WTC11 (cell line): Measurements from ENCODE around the gene GGCX.

Experiments used
- NR2C2 ChIP-seq: sonication (generic); formaldehyde crosslinking; IDR thresholded peaks from 2 replicates; pipeline ENCODE4 v1.8.0; 2022; ENCODE audit warnings: mild to moderate bottlenecking, missing genetic modification reagents
- TF ChIP-seq, protein P1 (sequence below): fragments of 200-600 bp; IDR thresholded peaks from 2 replicates; pipeline ENCODE4 v1.8.0; 2022; ENCODE audit warnings: antibody characterized with exemption
- TF ChIP-seq, protein P2 (sequence below): sonication (generic); formaldehyde crosslinking; IDR thresholded peaks from 2 replicates; pipeline ENCODE4 v1.8.1; 2023; ENCODE audit warnings: mild to moderate bottlenecking, missing genetic modification reagents
- TF ChIP-seq, protein P3 (sequence below): sonication (generic); formaldehyde crosslinking; IDR thresholded peaks from 2 replicates; pipeline ENCODE4 v1.8.0; 2022; ENCODE audit warnings: mild to moderate bottlenecking, missing genetic modification reagents
- TF ChIP-seq, protein P4 (sequence below): sonication (generic); formaldehyde crosslinking; conservative IDR thresholded peaks from 2 replicates; pipeline ENCODE4 v1.8.1; 2022; ENCODE audit warnings: mild to moderate bottlenecking, missing genetic modification reagents

DNA sequence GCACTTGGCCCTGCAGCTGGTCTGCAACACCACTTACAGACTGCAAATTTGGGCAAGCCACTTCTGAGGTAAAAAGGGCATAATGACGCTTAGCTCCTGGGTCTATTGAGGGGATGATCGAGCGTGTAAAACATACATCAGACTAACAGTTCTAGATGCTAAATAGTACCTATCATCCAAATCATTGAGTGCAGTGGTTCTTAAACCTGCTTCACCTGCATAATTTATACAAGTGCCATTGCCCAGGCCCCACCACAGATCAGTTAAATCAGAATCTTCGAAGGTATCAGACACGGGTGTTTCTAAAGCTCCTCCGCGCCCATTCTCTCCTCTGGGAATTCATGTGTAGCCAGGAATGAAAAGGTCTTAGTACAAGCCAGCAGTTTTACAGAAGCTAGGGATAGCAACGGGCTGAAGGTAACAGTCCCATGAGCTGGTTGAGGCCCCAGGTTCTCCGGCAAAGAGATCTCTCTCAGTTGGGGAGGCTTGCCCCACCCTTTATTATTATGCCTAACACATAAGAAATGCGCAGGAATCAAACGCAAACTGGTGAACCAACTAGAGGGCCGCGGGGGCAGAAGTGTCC is 33.5 kb upstream of the GGCX start:
- TF ChIP-seq, protein P1, sequence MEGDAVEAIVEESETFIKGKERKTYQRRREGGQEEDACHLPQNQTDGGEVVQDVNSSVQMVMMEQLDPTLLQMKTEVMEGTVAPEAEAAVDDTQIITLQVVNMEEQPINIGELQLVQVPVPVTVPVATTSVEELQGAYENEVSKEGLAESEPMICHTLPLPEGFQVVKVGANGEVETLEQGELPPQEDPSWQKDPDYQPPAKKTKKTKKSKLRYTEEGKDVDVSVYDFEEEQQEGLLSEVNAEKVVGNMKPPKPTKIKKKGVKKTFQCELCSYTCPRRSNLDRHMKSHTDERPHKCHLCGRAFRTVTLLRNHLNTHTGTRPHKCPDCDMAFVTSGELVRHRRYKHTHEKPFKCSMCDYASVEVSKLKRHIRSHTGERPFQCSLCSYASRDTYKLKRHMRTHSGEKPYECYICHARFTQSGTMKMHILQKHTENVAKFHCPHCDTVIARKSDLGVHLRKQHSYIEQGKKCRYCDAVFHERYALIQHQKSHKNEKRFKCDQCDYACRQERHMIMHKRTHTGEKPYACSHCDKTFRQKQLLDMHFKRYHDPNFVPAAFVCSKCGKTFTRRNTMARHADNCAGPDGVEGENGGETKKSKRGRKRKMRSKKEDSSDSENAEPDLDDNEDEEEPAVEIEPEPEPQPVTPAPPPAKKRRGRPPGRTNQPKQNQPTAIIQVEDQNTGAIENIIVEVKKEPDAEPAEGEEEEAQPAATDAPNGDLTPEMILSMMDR, result no peak
- TF ChIP-seq NR2C2, result no peak
- TF ChIP-seq, protein P2, sequence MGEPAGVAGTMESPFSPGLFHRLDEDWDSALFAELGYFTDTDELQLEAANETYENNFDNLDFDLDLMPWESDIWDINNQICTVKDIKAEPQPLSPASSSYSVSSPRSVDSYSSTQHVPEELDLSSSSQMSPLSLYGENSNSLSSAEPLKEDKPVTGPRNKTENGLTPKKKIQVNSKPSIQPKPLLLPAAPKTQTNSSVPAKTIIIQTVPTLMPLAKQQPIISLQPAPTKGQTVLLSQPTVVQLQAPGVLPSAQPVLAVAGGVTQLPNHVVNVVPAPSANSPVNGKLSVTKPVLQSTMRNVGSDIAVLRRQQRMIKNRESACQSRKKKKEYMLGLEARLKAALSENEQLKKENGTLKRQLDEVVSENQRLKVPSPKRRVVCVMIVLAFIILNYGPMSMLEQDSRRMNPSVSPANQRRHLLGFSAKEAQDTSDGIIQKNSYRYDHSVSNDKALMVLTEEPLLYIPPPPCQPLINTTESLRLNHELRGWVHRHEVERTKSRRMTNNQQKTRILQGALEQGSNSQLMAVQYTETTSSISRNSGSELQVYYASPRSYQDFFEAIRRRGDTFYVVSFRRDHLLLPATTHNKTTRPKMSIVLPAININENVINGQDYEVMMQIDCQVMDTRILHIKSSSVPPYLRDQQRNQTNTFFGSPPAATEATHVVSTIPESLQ, result no peak
- TF ChIP-seq, protein P3, sequence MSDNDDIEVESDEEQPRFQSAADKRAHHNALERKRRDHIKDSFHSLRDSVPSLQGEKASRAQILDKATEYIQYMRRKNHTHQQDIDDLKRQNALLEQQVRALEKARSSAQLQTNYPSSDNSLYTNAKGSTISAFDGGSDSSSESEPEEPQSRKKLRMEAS (CRISPR knock-in tag), result no peak
- TF ChIP-seq, protein P4, sequence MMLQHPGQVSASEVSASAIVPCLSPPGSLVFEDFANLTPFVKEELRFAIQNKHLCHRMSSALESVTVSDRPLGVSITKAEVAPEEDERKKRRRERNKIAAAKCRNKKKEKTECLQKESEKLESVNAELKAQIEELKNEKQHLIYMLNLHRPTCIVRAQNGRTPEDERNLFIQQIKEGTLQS, result no peak
